AG04450 (cell line): ENCODE data around the gene ANKS1B. TPM values are rescaled to one million over a fixed set of nuclear protein-coding genes. Genes with fewer than 3 reads are reported as not detected.

ENCODE experiments used
- CTCF ChIA-PET: fragments of 300-600, 350-600 bp; formaldehyde crosslinking; extraction: SDS; loops from one replicate; lab custom pipeline; 2022; ENCODE audit warnings: antibody characterized with exemption, inconsistent platforms; lab: Charles Lee
- POLR2A ChIA-PET: fragments of 350-600 bp; formaldehyde crosslinking; extraction: SDS; loops from one replicate; lab custom pipeline; 2021; ENCODE audit warnings: antibody characterized with exemption, inconsistent platforms; lab: Yijun Ruan, JAX
- DNase-seq: peaks from one replicate; pipeline ENCODE4 v3.0.0-alpha.2; 2011; ENCODE audit warnings: low read depth, low spot score
- H3K27ac ChIP-seq: one replicate; pipeline ENCODE4 v1.5.1; 2012; ENCODE audit warnings: low read depth, low read length, control low read depth
- H3K27me3 ChIP-seq: one replicate; pipeline ENCODE4 v1.6.0; 2012; ENCODE audit warnings: low read length; ENCODE audit not compliant: control insufficient read depth, insufficient read depth
- H3K4me3 ChIP-seq: 2 replicates; pipeline ENCODE4 v1.5.1; 2011; ENCODE audit warnings: mild to moderate bottlenecking, low read depth, low read length, control low read depth
- H3K9me3 ChIP-seq: 2 replicates; pipeline ENCODE4 v1.5.1; 2012; ENCODE audit warnings: low read length; ENCODE audit not compliant: control insufficient read depth, insufficient read depth
- CTCF ChIP-seq: IDR thresholded peaks from 2 replicates; pipeline ENCODE4 v1.5.1; 2011; ENCODE audit warnings: low read depth, low read length, control low read depth, inconsistent platforms
- polyA plus RNA-seq: library from polyadenylated mRNA; depleted of rRNA; stranded (reverse); fragments of >200 nt; gene quantifications from 2 replicates; pipeline ENCODE4 v1.2.3, GENCODE V29; 2011

Gene ANKS1B
- polyA plus RNA-seq, 1 experiment: 0.22 TPM

- no peak for DNase-seq
- POLR2A ChIA-PET: no interaction called here
- CTCF ChIA-PET: interaction anchor here (0.6 to 3.9 kb wide), 4 partner anchors 10 to 1008 kb away, joined by 4 to 18 read pairs (median 6); no protein-coding TSS in a partner anchor
Measured at GRCh38 chr12:98736352-98737321, 1248.1 kb downstream of the ANKS1B start.

GRCh38 chr12:98735821-98736220 is 1248.9 kb downstream of the ANKS1B start:
- TF ChIP-seq CTCF: no peak
- Histone ChIP-seq H3K27ac (no peak overlapping the region), H3K9me3 (no peaks in the 10 kb centered on the region), H3K27me3 (no peaks in the 10 kb centered on the region), H3K4me3 (no peak overlapping the region)
- ChIA-PET POLR2A (no interaction called here), CTCF (interaction anchor here (0.6 to 3.9 kb wide), 4 partner anchors 9 to 1009 kb away, joined by 3 to 18 read pairs (median 5); no protein-coding TSS in a partner anchor)
- DNase-seq: no peak

More at GRCh38 chr12:98736352-98737321, 1248.1 kb downstream of the ANKS1B start:
- 0 out of 2 replicates have a peak, but pooled peaks have one; percentile 1 for TF ChIP-seq CTCF
- Histone ChIP-seq H3K27me3 (no peaks in the 10 kb centered on the region), H3K27ac (no peak overlapping the region), H3K4me3 (no peak overlapping the region), H3K9me3 (no peaks in the 10 kb centered on the region)

- Histone ChIP-seq H3K9me3 (no peaks in the 10 kb centered on the region), H3K27me3 (no peaks in the 10 kb centered on the region), H3K4me3 (no peak overlapping the region), H3K27ac (no peak overlapping the region)
- DNase-seq: no peak
- POLR2A ChIA-PET: interaction anchor here (0.6 kb wide), 1 partner anchor 115 kb away, joined by 5 read pairs; no protein-coding TSS in a partner anchor
- CTCF ChIA-PET: interaction anchor here (1.2 to 3.9 kb wide), 2 partner anchors 9 to 265 kb away, joined by 4 to 18 read pairs; no protein-coding TSS in a partner anchor
- TF ChIP-seq CTCF: no peak
Measured at GRCh38 chr12:98733667-98734350, 1250.9 kb downstream of the ANKS1B start.

GRCh38 chr12:98730412-98730811 is 1254.3 kb downstream of the ANKS1B start:
- POLR2A ChIA-PET: no interaction called here
- H3K9me3 ChIP-seq: no peaks in the 10 kb centered on the region
- CTCF ChIA-PET: interaction anchor here (4.5 kb wide), 1 partner anchor 268 kb away, joined by 27 read pairs; no protein-coding TSS in a partner anchor
- DNase-seq: no peak
- no peak overlapping the region for H3K27ac ChIP-seq
- no peak overlapping the region for H3K4me3 ChIP-seq
- no peak for TF ChIP-seq CTCF
- no peaks in the 10 kb centered on the region for H3K27me3 ChIP-seq
